Inferior parietal cortex (tissue), 1 donor: Measurements from ENCODE around the gene RRP9.

Source experiments
- DNase-seq: peaks from one replicate; pipeline ENCODE4 v3.0.0-alpha.2; 2016; ENCODE audit errors: extremely low spot score

The RRP9 gene

GRCh38 chr3:51971350-51971749 lies 29.6 kb upstream of the RRP9 start:
- DNase-seq, result no peak

GRCh38 chr3:51970606-51971300 lies 29.0 kb upstream of the RRP9 start:
- DNase-seq, result no peak

- no peak for DNase-seq
These were observed 28.1 kb upstream of the RRP9 start for GRCh38 chr3:51969841-51970240.

GRCh38 chr3:51968883-51969678 lies 27.4 kb upstream of the RRP9 start:
- DNase-seq, result no peak

- no peak for DNase-seq
These were observed 26.6 kb upstream of the RRP9 start for GRCh38 chr3:51968170-51968775.

GRCh38 chr3:51967384-51968169 lies 25.9 kb upstream of the RRP9 start, which contains the start of gene PCBP4:
PCBP4 (minus strand) TSS chr3:51967454; CDS start chr3:51961240, 6,214 bp downstream.
- DNase-seq, result peak; percentile 67

- DNase-seq, result no peak
These were observed 25.2 kb upstream of the RRP9 start for GRCh38 chr3:51966922-51967383.

- DNase-seq, result no peak
These were observed 24.8 kb upstream of the RRP9 start for GRCh38 chr3:51966486-51966885.

GRCh38 chr3:51966016-51966415 lies 24.3 kb upstream of the RRP9 start:
- no peak for DNase-seq

GRCh38 chr3:51964521-51964920 lies 22.8 kb upstream of the RRP9 start:
- DNase-seq, result no peak

GRCh38 chr3:51963951-51964451 lies 22.3 kb upstream of the RRP9 start:
- DNase-seq, result no peak

GRCh38 chr3:51962854-51963530 lies 21.3 kb upstream of the RRP9 start:
- DNase-seq, result no peak

- no peak for DNase-seq
These were observed 20.2 kb upstream of the RRP9 start for GRCh38 chr3:51961602-51962569.

GRCh38 chr3:51961011-51961410 lies 19.3 kb upstream of the RRP9 start:
- no peak for DNase-seq

- no peak for DNase-seq
These were observed 18.7 kb upstream of the RRP9 start for GRCh38 chr3:51960386-51960785.

GRCh38 chr3:51959651-51960050 lies 17.9 kb upstream of the RRP9 start:
- no peak for DNase-seq

GRCh38 chr3:51958603-51959521 lies 17.2 kb upstream of the RRP9 start:
- DNase-seq, result no peak

GRCh38 chr3:51957520-51958205 lies 16.0 kb upstream of the RRP9 start:
- no peak for DNase-seq
